ENCODE data around the gene WDR46.

GRCh38 chr6:33320315-33321181, 31.5 kb upstream of the WDR46 start:
- TF ChIP-seq, protein P1, sequence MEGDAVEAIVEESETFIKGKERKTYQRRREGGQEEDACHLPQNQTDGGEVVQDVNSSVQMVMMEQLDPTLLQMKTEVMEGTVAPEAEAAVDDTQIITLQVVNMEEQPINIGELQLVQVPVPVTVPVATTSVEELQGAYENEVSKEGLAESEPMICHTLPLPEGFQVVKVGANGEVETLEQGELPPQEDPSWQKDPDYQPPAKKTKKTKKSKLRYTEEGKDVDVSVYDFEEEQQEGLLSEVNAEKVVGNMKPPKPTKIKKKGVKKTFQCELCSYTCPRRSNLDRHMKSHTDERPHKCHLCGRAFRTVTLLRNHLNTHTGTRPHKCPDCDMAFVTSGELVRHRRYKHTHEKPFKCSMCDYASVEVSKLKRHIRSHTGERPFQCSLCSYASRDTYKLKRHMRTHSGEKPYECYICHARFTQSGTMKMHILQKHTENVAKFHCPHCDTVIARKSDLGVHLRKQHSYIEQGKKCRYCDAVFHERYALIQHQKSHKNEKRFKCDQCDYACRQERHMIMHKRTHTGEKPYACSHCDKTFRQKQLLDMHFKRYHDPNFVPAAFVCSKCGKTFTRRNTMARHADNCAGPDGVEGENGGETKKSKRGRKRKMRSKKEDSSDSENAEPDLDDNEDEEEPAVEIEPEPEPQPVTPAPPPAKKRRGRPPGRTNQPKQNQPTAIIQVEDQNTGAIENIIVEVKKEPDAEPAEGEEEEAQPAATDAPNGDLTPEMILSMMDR (IDR thresholded peaks at IDR 0.05; ENCODE audit: low read length), result no peak
- TF ChIP-seq EZH2 (IDR thresholded peaks at IDR 0.05; ENCODE audit: borderline replicate concordance, low read length), result no peak
